ENCODE measurements around the gene CHST14.
"Not testable (repeated sequence)": the region's sequence is repeated elsewhere in the genome, so short reads cannot be mapped to it uniquely, and the experiment has no call there.

CHST14 gene

DNA sequence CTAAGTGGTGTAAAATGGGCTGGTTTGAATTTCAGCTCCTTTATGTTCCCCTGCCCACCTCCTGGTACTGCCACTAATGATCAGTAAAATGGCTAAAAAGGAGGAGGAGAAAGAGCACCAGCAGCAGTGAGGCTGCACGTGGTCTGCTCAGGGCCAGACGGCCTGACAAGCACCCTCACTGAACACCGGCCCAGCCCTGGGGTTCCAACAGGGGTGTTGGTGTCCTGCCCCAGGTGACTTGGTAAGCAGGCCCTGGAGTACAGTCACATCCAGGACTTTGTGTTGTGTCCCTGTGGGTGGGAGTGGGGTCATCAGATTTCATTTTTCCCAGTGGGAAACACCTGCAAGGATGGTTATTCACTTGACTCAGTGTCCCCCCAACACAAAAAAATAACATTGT is 24.6 kb upstream of the CHST14 start:
- DNase-seq (ENCODE audit: low read depth): no peak
- in situ Hi-C loops (cut with HindIII; ENCODE audit: low sequenced_read_pairs): no loop called here
- TF ChIP-seq, protein P1, sequence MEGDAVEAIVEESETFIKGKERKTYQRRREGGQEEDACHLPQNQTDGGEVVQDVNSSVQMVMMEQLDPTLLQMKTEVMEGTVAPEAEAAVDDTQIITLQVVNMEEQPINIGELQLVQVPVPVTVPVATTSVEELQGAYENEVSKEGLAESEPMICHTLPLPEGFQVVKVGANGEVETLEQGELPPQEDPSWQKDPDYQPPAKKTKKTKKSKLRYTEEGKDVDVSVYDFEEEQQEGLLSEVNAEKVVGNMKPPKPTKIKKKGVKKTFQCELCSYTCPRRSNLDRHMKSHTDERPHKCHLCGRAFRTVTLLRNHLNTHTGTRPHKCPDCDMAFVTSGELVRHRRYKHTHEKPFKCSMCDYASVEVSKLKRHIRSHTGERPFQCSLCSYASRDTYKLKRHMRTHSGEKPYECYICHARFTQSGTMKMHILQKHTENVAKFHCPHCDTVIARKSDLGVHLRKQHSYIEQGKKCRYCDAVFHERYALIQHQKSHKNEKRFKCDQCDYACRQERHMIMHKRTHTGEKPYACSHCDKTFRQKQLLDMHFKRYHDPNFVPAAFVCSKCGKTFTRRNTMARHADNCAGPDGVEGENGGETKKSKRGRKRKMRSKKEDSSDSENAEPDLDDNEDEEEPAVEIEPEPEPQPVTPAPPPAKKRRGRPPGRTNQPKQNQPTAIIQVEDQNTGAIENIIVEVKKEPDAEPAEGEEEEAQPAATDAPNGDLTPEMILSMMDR (IDR thresholded peaks at IDR 0.05; ENCODE audit: low read depth, low read length, missing control alignments): no peak
- H3K4me3 ChIP-seq (ENCODE audit: low read depth, low read length): no peak overlapping the region

DNA sequence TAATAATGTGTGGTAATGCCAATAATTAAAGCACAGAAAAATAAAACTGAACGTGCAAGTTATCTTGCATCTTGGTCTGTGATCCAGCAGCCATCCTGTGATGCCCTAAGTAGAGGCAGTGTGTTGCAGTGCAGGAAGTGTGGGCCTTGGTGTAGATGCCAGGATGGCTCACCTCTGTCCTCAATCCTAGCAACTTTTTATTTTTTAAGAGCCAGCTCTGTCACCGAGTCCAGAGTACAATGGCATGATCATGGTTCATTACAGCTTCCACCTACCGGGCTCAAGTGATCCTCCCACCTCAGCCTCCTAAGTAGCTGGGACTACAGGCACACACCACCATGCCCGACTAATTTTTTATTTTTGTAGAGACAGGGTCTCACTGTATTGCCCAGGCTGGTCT is 22.4 kb upstream of the CHST14 start:
- DNase-seq (ENCODE audit: low read depth): no peak
- in situ Hi-C loops (cut with HindIII; ENCODE audit: low sequenced_read_pairs): no loop called here
- no peak overlapping the region for H3K4me3 ChIP-seq (ENCODE audit: low read depth, low read length)
- TF ChIP-seq, protein P1 (IDR thresholded peaks at IDR 0.05; ENCODE audit: low read depth, low read length, missing control alignments): no peak

DNA sequence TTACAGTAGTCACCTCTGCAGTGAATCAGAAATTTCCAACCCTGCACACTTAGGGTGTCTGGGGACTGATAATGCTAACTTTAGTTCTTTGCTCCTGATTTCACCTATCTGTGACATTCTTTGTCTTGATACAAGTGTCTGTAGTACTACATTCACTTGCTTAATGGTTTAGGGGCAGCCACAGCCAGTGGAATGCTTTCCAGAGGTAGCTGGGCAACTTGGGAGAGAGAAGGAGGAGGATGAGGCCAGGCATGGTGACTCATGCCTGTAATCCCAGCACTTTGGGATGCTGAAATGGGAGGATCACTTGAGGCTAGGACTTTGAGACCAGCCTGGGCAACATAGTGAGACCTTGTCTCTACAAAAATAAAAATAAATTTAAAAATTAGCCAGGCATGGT is 21.5 kb upstream of the CHST14 start:
- no peak overlapping the region for H3K4me3 ChIP-seq (ENCODE audit: low read depth, low read length)
- DNase-seq (ENCODE audit: low read depth): no peak
- TF ChIP-seq, protein P1 (IDR thresholded peaks at IDR 0.05; ENCODE audit: low read depth, low read length, missing control alignments): no peak
- in situ Hi-C loops (cut with HindIII; ENCODE audit: low sequenced_read_pairs): no loop called here

DNA sequence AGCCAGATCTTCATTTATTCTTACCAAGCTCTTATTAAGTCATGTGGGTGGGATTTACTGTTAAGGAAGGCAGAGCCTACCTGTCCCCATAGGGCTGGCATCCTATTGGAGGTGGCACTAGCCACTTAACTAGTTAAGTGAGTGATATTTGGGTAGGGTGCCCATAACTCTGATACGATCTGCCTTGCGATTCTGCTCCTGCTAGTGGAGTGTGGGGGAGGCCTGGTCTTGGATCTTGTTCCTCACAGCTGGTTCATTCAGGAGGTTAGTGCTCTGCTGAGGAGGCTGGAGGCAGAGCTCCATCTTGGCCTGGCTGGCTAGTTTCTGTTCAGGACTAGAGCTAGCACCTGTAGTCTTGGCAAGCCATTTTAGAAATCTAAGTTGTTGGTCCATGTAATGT is 20.7 kb upstream of the CHST14 start:
- TF ChIP-seq, protein P1 (IDR thresholded peaks at IDR 0.05; ENCODE audit: low read depth, low read length, missing control alignments): no peak
- no peak for DNase-seq (ENCODE audit: low read depth)
- in situ Hi-C loops (cut with HindIII; ENCODE audit: low sequenced_read_pairs): no loop called here
- no peak overlapping the region for H3K4me3 ChIP-seq (ENCODE audit: low read depth, low read length)

DNA sequence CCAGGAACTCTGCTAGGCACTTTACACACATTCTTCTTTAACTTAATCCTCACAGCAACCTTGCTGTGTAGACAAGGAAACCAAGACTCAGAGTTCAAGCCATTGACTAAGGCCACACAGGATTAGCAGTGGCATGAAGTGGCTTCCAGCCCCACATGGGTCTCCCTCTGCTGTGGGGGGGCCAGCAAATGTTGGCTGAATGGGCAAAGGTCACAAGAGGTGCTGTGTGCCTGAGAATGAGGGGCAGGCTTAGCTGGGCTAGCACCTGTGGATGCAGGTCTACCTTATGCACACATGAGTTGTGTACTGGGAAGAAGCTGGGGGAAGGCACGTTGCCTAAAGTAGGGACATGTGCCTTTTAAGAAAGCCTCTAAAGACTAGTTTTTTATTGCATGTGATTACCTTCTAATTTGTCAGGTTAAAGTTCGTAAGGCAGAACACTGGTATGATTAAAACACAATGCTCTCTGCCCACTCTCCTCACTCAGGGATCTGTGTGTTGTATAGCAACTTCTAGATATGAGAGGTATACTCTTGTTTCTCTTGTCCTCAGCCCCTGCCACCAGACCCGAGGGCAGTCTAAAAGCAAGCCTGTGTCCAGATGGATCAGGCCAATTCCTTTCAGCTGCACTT is 19.1 kb upstream of the CHST14 start:
- in situ Hi-C loops (cut with HindIII; ENCODE audit: low sequenced_read_pairs): no loop called here
- no peak overlapping the region for H3K4me3 ChIP-seq (ENCODE audit: low read depth, low read length)
- no peak for DNase-seq (ENCODE audit: low read depth)
- TF ChIP-seq, protein P1 (IDR thresholded peaks at IDR 0.05; ENCODE audit: low read depth, low read length, missing control alignments): no peak

DNA sequence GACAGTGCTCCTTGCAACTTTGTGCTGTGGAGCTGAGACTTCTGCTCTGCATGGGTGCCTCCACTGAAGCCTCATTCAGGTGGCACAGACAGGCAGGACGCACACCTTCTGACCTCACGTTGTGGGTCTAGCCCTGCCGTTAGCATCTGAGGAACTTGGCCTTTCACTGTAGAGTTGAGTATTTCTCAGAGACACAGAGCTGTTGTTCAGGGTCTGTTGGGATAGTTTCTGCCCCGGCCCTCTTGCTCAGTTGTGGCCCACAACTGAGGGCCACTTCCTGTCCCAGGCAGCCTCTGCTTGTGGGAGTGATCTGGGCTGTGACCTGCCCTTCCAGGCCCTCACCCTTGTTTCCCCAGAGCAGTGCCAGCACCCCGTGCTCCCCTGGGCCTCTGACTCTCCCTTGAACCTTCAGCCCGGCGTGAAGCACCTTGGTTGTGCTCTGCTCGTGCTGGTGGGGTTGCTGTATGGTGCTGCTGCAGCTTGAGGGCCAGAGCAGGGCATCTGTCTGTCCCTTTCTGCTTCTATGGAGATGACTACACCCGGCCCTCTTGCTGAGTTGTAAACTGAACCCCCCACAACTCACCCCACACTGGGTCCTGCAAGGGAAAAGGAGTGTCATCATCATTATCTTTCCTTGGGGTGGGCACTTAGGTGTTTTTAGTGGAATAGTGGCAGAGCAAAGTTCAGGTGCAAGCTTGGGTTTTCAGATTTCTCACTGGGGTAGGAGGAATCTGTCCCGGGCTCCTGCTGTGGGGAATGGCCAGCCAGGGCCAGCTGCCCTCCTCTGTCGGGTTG is 18.3 kb upstream of the CHST14 start:
- H3K4me3 ChIP-seq (ENCODE audit: low read depth, low read length): no peak overlapping the region
- TF ChIP-seq, protein P1 (IDR thresholded peaks at IDR 0.05; ENCODE audit: low read depth, low read length, missing control alignments): no peak
- in situ Hi-C loops (cut with HindIII; ENCODE audit: low sequenced_read_pairs): no loop called here
- no peak for DNase-seq (ENCODE audit: low read depth)

DNA sequence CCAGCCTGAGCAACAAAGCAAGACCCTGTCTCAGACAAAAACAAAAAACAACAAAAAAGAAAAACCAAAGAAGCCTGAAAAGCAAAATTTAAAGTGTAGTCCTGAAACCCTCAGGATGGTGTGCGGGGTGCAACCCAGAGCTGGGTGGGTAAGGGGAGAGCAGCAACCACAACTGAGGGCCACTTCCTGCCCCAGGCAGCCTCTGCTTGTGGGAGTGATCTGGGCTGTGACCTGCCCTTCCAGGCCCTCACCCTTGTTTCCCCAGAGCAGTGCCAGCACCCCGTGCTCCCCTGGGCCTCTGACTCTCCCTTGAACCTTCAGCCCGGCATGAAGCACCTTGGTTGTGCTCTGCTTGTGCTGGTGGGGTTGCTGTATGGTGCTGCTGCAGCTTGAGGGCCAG is 16.8 kb upstream of the CHST14 start:
- H3K4me3 ChIP-seq (ENCODE audit: low read depth, low read length); DNase-seq (ENCODE audit: low read depth); in situ Hi-C loops (cut with HindIII; ENCODE audit: low sequenced_read_pairs): not testable (repeated sequence)

All from astrocyte of the cerebellum (primary cell).